Measurements from ENCODE around the gene GLRX5.

The GLRX5 gene

DNA sequence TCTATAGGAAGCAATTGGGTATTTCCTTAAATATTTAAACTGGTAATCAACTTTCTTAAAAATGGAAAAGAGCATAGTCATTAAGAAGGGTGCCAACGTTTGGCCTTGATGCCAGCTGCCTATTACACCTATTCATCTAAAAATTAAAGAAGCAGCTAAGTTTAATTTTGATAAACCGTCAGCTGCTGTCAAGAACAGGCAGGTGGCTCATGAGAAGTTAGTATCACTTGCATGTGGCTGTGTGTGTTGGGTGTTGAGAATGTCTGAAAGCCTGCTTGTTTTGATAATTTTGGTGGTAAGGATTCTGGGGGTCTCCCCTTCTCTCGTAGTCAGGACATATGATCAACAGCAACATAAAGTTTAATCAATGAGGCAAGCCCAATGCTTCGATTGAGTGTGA is 6.5 kb downstream of the GLRX5 start:
- TF ChIP-seq, protein P1, sequence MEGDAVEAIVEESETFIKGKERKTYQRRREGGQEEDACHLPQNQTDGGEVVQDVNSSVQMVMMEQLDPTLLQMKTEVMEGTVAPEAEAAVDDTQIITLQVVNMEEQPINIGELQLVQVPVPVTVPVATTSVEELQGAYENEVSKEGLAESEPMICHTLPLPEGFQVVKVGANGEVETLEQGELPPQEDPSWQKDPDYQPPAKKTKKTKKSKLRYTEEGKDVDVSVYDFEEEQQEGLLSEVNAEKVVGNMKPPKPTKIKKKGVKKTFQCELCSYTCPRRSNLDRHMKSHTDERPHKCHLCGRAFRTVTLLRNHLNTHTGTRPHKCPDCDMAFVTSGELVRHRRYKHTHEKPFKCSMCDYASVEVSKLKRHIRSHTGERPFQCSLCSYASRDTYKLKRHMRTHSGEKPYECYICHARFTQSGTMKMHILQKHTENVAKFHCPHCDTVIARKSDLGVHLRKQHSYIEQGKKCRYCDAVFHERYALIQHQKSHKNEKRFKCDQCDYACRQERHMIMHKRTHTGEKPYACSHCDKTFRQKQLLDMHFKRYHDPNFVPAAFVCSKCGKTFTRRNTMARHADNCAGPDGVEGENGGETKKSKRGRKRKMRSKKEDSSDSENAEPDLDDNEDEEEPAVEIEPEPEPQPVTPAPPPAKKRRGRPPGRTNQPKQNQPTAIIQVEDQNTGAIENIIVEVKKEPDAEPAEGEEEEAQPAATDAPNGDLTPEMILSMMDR (conservative IDR thresholded peaks at IDR 0.05), result no peak
- TF ChIP-seq ZFX (IDR thresholded peaks at IDR 0.05), result no peak
- no peak overlapping the region for H3K27ac ChIP-seq

DNA sequence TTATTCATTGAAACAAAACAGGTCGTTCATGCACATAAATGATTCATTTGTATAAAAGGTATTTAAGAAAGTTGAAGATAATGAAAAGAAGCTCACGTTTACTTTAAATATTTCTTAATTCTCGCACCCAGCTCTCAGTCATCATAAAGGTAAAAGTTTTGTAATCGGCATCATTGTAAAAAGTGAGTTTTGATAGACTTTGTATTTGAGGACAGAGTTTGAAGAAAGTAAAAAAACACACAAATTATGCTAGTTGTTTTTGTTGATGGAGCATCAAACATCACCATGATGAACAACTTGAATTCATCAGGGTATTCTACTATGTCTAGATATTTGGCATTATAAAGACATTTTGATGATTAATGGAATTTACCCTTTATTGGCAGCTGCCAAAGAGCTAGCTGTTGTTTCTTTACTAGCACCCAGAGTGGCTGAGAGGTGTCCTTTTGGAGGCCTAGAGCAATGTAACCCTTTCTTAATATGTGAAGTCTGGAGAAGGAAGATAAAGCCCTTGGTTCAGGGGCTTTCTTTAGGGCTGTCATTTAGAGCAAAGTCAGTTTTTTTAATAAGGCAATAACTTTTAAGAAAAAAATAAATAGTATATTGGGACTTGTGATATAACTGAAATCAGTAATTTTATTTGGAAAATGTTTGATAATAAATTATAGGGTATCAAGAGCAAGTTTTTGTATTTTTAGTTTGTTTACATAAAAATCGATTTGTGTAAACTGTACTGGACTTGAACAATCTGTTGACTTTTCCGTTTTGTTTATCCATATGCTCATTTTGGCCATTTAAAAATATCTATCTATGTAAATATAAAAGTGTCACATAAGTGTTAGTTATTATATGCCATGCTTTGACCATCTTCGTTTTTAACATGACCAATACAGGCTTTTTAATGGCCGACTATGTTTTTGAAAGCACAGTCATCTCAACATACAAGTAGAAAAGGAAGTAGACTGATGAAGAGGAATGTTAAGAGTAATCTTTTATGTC is 7.4 kb downstream of the GLRX5 start:
- H3K27ac ChIP-seq, result no peak overlapping the region
- no peak for TF ChIP-seq ZFX (IDR thresholded peaks at IDR 0.05)
- TF ChIP-seq, protein P1 (conservative IDR thresholded peaks at IDR 0.05), result no peak

DNA sequence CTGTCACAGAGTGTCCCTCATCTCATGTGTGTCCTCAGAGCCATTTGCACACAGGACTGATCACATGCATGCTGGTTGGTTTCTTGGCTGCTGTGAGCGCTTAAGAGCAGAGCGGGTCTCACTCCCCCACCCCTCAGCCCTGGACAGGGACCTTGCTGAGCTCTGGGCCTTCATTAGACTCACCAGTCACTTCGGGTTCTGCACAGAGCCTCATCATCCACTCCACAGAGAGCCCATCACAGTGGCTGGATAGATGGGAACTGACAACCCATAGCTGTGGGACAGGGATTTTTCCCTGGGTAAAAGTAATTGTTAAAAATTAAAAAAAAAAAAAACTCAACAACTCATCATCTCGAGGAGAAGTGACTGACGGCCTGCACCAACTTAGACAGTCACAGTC is 8.2 kb downstream of the GLRX5 start:
- no peak overlapping the region for H3K27ac ChIP-seq
- TF ChIP-seq, protein P1 (conservative IDR thresholded peaks at IDR 0.05), result no peak
- no peak for TF ChIP-seq ZFX (IDR thresholded peaks at IDR 0.05)

DNA sequence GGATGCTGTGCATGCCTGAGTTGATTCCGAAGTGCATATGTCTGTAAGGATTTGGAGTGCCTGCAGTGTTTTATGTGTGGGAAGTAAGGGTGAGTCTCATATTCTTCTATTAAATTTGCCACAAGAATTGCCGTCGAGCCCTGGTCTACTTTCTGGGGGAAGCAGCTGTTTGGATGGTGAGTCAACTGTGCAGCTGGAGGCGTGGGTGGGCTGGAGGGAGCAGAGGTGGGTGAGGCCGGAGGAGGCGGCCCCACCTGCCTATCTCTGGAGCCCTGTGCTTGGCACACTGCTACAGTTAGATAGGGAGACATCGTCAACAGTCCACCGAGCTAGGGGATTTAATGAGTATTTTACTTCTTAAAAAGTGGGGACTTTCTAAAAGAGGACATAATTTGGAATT is 9.7 kb downstream of the GLRX5 start:
- H3K27ac ChIP-seq, result no peak overlapping the region
- no peak for TF ChIP-seq ZFX (IDR thresholded peaks at IDR 0.05)
- TF ChIP-seq, protein P1 (conservative IDR thresholded peaks at IDR 0.05), result no peak

DNA sequence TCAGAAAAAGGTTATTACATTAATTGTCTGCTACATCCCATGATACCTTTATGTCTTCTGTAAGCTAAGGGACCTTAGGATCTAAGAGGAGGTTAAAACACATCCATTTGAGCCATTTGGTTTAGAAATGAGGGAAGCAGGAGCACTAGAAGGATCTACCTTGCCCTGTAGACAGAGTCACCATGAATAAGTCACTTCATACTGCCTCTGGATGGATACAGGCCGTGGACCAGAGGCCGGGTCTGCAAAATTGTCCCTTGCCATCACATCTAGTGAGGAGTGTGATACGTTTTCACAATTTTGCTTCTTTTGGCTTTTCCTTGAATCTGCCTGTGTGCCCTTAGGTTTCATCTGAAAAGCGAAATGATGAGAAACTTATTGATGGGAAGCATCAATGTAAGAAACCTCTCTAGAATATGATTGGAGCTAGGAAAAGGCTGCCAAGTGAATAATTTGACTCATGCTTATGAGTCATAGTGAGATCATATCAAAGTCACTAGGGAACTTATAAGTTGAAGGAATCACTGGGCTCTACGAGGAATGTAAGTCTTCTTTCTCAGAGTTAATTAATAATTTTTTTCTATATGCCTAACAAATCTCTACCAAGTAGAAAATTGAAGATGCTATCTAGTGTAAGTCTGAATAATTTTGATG is 10.8 kb downstream of the GLRX5 start:
- TF ChIP-seq, protein P1 (conservative IDR thresholded peaks at IDR 0.05), result no peak
- no peak for TF ChIP-seq ZFX (IDR thresholded peaks at IDR 0.05)
- H3K27ac ChIP-seq, result no peak overlapping the region

DNA sequence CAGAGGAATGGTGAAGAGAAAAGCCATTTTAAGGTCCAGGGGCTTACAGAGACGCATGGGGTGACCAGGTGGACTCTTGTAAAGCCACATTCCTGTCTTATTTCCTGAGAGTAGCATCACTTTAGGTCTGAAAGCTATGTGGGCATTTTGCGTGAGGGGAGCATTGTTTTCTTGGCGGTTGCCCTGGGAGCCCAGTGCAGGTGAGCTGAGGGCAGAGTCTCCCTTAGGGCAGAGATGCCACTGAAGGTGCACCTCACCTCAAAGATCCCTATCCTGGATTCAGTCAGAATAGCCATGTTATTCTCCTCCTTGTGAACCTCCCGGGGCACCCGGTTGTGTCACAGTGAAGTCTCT is 12.4 kb downstream of the GLRX5 start:
- H3K27ac ChIP-seq, result no peak overlapping the region
- TF ChIP-seq, protein P1 (conservative IDR thresholded peaks at IDR 0.05), result no peak
- no peak for TF ChIP-seq ZFX (IDR thresholded peaks at IDR 0.05)

Data from C4-2B (cell line).